NCI-H526 (cell line): ENCODE data around the gene SMAD2.
"Not testable (repeated sequence)": the region's sequence is repeated elsewhere in the genome, so short reads cannot be mapped to it uniquely, and the experiment has no call there.

Experiments used
- DNase-seq, 2 experiments: peaks; one replicate each; lab custom pipeline; 2025; lab: John Stamatoyannopoulos, UW

SMAD2 gene

GRCh38 chr18:47794725-47795433 lies 135.6 kb downstream of the SMAD2 start:
- DNase-seq = no peak

- no peak for DNase-seq
Observed at GRCh38 chr18:47793609-47794008, 136.8 kb downstream of the SMAD2 start.

- DNase-seq = no peak
Observed at GRCh38 chr18:47791461-47791985, 138.9 kb downstream of the SMAD2 start.

DNA sequence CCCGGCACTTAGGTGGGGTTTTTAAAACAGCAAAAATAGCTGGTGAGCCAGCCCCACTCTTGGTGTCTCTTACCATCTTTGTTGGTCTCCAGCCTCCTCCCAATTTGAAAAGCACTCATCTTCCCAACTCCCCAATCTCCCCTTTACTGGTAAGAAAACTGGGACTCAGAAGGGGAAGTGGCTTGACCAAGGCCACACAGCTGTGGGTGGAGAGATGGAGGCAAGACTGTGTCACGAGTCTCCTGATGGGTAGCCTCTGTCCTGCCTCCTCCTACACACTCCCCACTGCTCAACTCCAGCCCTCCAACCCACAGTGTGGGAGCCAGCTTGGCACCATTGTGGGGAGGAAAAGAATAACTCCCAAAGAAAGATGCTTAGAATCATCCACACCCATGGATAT lies 140.4 kb downstream of the SMAD2 start:
- DNase-seq = no peak

DNA sequence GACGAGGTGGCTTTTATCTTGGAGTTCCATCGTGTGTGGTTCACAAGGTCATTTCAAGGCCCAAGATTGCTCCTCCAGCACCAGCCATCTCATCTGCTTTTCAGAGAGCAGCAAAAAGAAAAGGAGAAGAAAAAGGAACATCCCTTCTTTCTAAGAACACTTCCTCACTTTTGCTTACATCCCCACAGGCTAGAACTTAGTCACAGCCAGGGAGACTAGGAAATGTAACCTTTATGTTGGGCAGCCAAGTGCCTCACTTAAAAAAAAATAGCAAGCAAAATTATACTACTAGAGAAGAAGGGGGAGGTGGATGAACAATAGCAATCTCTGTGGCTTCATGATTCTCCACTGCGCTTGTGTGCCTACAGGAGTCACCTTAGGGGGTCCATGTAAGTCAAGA lies 141.8 kb downstream of the SMAD2 start:
- DNase-seq = no peak

GRCh38 chr18:47781561-47781960 lies 148.9 kb downstream of the SMAD2 start:
- DNase-seq = peak; percentile 22 to 29

DNA sequence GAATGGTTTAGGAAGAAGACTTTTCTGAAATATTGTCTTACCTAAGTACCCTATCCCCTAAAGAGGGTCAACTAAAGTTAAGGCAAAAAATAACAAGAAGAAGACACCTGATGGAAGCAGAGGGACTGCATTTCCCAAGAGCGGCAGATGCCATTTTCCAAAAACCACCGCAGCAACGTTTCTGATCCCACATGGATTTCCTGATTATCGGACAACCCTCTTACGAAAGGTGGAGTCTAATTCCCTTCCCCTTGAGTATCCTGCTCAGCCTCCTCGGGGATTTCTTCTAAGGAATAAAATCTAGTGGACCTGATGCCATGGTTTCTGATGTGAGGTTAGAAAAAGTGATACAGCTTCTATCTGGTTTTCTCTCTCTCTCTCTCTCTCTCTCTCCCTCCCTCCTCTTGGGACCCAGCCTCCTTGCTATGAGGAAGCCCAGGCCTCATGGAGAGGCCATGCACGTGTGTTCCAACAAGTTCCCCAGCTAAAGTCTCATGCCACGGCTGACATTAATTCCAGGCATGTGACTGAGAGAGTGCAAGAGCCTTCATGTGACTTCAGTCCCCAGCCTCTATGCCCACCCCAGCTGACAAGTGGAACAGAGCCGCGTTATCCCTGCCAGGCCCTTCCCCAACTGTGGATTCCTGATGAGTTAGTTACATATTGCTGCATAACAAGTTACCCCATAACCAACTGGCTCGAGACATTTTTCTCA lies 150.3 kb downstream of the SMAD2 start:
- no peak for DNase-seq

DNA sequence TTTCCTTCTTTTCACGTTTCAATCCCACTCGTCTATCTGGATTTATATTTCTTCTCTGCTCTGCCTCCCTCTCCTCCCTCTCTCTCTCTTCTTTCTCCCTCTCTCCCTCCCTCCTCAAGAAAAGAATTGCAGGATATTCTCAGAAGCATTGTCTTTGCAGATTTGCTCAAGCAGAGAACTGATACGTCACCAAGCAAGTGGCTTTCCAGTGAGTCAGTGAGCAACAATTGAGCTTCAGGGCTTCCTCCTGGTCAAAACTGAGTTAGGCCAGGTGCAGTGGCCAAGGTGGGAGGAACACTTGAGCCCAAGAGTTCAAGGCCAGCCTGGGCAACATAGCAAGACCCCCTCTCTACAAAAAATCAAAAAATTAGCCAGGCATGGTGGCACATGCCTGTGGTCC lies 151.1 kb downstream of the SMAD2 start:
- no peak for DNase-seq

DNA sequence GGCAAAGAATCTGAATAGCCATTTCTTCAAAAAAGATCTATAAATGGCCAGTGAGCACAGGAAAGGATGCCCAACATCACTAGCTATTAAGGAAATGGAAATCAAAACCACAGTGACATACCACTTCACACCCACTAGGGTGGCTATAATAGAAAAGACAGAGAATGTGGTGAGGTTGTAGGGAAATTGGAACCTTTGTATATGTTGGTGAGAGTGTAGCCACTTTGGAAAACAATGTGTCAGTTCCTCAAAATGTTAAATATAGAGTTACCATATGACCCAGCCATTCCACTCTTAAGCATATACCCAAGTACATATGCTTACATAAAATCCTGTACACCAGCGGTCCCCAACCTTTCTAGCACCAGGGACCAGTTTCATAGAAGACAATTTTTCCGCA lies 152.8 kb downstream of the SMAD2 start:
- peak; percentile 61 to 64 for DNase-seq

- DNase-seq = peak; percentile 40 to 59
Observed at GRCh38 chr18:47775961-47776360, 154.5 kb downstream of the SMAD2 start.

GRCh38 chr18:47773931-47774330 lies 156.5 kb downstream of the SMAD2 start:
- no peak for DNase-seq

- DNase-seq = peak; percentile 42 to 74
Observed at GRCh38 chr18:47772374-47773248, 157.8 kb downstream of the SMAD2 start.

- DNase-seq = no peak
Observed at GRCh38 chr18:47771922-47772321, 158.5 kb downstream of the SMAD2 start.

DNA sequence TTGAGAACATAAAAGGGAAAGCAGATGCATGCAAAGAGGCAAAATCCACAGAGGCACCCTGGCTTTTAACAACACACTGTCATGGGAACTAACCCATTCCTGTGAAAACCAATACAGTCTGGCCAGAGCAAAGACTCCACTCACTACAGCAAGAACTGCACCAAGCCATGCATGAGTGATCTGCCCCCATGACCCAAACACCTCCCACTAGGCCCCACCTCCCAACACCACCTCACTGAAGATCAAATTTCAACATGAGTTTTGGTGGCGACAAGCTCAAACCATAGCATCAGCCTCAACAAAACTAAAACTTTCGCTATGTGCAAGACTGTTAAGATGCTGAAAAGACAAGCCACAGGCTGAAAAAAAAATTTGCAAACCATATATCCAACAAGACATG lies 162.8 kb downstream of the SMAD2 start:
- no peak for DNase-seq

DNA sequence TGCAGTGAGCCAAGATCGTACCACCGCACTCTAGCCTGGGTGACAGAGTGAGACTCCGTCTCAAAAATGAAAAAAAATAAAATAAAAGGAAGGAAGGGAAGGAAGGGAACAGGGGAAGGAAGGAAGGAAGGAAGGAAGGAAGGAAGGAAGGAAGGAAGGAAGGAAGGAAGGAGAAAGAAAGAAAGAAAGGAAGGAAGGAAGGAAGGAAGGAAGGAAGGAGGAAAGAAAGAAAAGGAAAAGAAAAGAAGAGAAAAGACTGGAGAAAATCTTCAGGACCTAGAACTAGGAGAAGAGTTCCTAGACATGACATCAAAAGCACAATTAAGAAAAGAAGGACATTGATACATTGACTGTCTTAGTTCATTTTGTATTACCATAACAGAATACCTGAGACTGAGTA lies 163.3 kb downstream of the SMAD2 start:
- not testable (repeated sequence) for DNase-seq
